ENCODE measurements around the gene IFT27.

DNA sequence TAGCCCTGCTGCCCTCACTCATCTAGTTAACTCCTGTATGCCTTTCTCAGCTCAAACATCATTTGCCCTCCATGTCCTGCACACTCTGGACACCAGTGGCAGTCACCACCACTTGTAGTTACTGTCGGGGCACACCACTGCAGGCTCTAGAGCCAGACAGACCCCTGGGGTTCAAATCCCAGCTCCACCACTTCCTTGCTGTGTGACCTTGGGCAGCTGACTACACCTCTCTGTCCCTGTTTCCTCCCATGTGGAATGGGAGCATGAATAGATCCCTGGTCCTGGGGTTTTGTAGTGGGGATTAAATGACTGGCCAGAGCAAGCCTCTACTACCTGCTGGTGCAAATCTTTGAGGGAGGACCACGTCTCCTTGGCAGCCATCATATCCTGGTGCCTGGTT lies 7.8 kb upstream of the IFT27 start:
- no peak for TF ChIP-seq POLR2A (IDR thresholded peaks at IDR 0.05; ENCODE audit: extremely low read depth, insufficient read length)
- TF ChIP-seq, protein P1, sequence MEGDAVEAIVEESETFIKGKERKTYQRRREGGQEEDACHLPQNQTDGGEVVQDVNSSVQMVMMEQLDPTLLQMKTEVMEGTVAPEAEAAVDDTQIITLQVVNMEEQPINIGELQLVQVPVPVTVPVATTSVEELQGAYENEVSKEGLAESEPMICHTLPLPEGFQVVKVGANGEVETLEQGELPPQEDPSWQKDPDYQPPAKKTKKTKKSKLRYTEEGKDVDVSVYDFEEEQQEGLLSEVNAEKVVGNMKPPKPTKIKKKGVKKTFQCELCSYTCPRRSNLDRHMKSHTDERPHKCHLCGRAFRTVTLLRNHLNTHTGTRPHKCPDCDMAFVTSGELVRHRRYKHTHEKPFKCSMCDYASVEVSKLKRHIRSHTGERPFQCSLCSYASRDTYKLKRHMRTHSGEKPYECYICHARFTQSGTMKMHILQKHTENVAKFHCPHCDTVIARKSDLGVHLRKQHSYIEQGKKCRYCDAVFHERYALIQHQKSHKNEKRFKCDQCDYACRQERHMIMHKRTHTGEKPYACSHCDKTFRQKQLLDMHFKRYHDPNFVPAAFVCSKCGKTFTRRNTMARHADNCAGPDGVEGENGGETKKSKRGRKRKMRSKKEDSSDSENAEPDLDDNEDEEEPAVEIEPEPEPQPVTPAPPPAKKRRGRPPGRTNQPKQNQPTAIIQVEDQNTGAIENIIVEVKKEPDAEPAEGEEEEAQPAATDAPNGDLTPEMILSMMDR (IDR thresholded peaks at IDR 0.05; ENCODE audit: low read depth, low read length) = no peak
- TF ChIP-seq, protein P2, sequence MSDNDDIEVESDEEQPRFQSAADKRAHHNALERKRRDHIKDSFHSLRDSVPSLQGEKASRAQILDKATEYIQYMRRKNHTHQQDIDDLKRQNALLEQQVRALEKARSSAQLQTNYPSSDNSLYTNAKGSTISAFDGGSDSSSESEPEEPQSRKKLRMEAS (IDR thresholded peaks at IDR 0.05; ENCODE audit: low read depth, low read length) = no peak
